Ectodermal cell (in vitro differentiated cells): ENCODE data around the gene ZMYND8.
"Not testable (repeated sequence)": the region's sequence is repeated elsewhere in the genome, so short reads cannot be mapped to it uniquely, and the experiment has no call there.

ENCODE experiments used
- H3K27ac ChIP-seq: 2 replicates; pipeline ENCODE4 v1.7.0; 2013; ENCODE audit warnings: mild to moderate bottlenecking, low read depth, low read length; ENCODE audit not compliant: insufficient read depth, poor library complexity, severe bottlenecking
- H3K27me3 ChIP-seq: 2 replicates; pipeline ENCODE4 v1.7.0; 2013; ENCODE audit warnings: mild to moderate bottlenecking, low read length; ENCODE audit not compliant: insufficient read depth, control insufficient read depth, poor library complexity, severe bottlenecking
- H3K36me3 ChIP-seq: one replicate; pipeline ENCODE4 v1.7.0; 2013; ENCODE audit warnings: low read length; ENCODE audit not compliant: control insufficient read depth, insufficient read depth
- H3K4me1 ChIP-seq: one replicate; pipeline ENCODE4 v1.7.0; 2013; ENCODE audit warnings: low read length; ENCODE audit not compliant: control insufficient read depth, insufficient read depth
- H3K4me3 ChIP-seq: 2 replicates; pipeline ENCODE4 v1.7.0; 2013; ENCODE audit warnings: low read depth, low read length, control low read depth; ENCODE audit not compliant: insufficient read depth
- H3K9me3 ChIP-seq: 2 replicates; pipeline ENCODE4 v1.7.0; 2013; ENCODE audit warnings: mild to moderate bottlenecking, low read length, moderate library complexity; ENCODE audit not compliant: control insufficient read depth
- WGBS, 2 experiments: methylation state at CpG; one replicate each; pipeline ENCODE4 v1.1.7; 2013; ENCODE audit warnings: missing lambda C conversion rate in 2 of 2; 5-methylcytosine and 5-hydroxymethylcytosine counted together

ZMYND8 gene

GRCh38 chr20:47389867-47390347 lies 33.4 kb upstream of the ZMYND8 start:
- no peaks in the 10 kb centered on the region for H3K4me1 ChIP-seq
- no peak overlapping the region for H3K27ac ChIP-seq
- H3K36me3 ChIP-seq, result no peaks in the 10 kb centered on the region
- H3K27me3 ChIP-seq, result no peaks in the 10 kb centered on the region
- no peaks in the 10 kb centered on the region for H3K9me3 ChIP-seq
- WGBS, 2 experiments, result 93 to 95% methylated on average over 6 of the region's 6 CpGs
- H3K4me3 ChIP-seq, result no peak overlapping the region

- not testable (repeated sequence) for H3K4me1 ChIP-seq, H3K36me3 ChIP-seq, H3K27me3 ChIP-seq, H3K4me3 ChIP-seq, H3K9me3 ChIP-seq, H3K27ac ChIP-seq
- WGBS, 2 experiments, result 92 to 94% methylated on average over 5 of the region's 5 CpGs
Observed at GRCh38 chr20:47385968-47386367, 29.5 kb upstream of the ZMYND8 start.

- Histone ChIP-seq H3K36me3 (no peaks in the 10 kb centered on the region), H3K4me3 (no peak overlapping the region), H3K27ac (no peak overlapping the region), H3K4me1 (no peaks in the 10 kb centered on the region), H3K27me3 (no peaks in the 10 kb centered on the region), H3K9me3 (no peaks in the 10 kb centered on the region)
- 90 to 91% methylated on average over 5 of the region's 5 CpGs for WGBS, 2 experiments
Observed at GRCh38 chr20:47382746-47383415, 26.4 kb upstream of the ZMYND8 start.

GRCh38 chr20:47380481-47380880 lies 24.0 kb upstream of the ZMYND8 start:
- no peak overlapping the region for H3K4me3 ChIP-seq

GRCh38 chr20:47379433-47380150 lies 23.1 kb upstream of the ZMYND8 start:
- Histone ChIP-seq H3K4me3 (no peak overlapping the region), H3K27me3 (no peaks in the 10 kb centered on the region), H3K27ac (no peak overlapping the region), H3K36me3 (no peaks in the 10 kb centered on the region), H3K9me3 (no peaks in the 10 kb centered on the region), H3K4me1 (no peaks in the 10 kb centered on the region)
- 93 to 94% methylated on average over 15 of the region's 15 CpGs for WGBS, 2 experiments

More at GRCh38 chr20:47380481-47380880, 24.0 kb upstream of the ZMYND8 start:
- Histone ChIP-seq H3K36me3 (no peaks in the 10 kb centered on the region), H3K27ac (no peak overlapping the region), H3K9me3 (no peaks in the 10 kb centered on the region), H3K4me1 (no peaks in the 10 kb centered on the region), H3K27me3 (no peaks in the 10 kb centered on the region)
- 94 to 97% methylated on average over 4 of the region's 4 CpGs for WGBS, 2 experiments

- H3K27ac ChIP-seq, result no peak overlapping the region
- WGBS, 2 experiments, result 87 to 91% methylated on average over 4 of the region's 4 CpGs
Observed at GRCh38 chr20:47377122-47377722, 20.7 kb upstream of the ZMYND8 start.

GRCh38 chr20:47376096-47376643 lies 19.7 kb upstream of the ZMYND8 start:
- H3K4me3 ChIP-seq, H3K27ac ChIP-seq, H3K36me3 ChIP-seq, H3K9me3 ChIP-seq, H3K4me1 ChIP-seq, H3K27me3 ChIP-seq: not testable (repeated sequence)
- WGBS, 2 experiments, result 89 to 92% methylated on average over 7 of the region's 7 CpGs

More at GRCh38 chr20:47377122-47377722, 20.7 kb upstream of the ZMYND8 start:
- no peaks in the 10 kb centered on the region for H3K36me3 ChIP-seq
- peaks cover 5% of the 10 kb centered on the region for H3K4me1 ChIP-seq
- no peak overlapping the region for H3K4me3 ChIP-seq
- no peaks in the 10 kb centered on the region for H3K27me3 ChIP-seq
- H3K9me3 ChIP-seq, result no peaks in the 10 kb centered on the region

- not testable (repeated sequence) for H3K4me3 ChIP-seq
Observed at GRCh38 chr20:47374121-47374520, 17.6 kb upstream of the ZMYND8 start.

GRCh38 chr20:47373206-47373733 lies 16.8 kb upstream of the ZMYND8 start:
- no peaks in the 10 kb centered on the region for H3K9me3 ChIP-seq
- no peaks in the 10 kb centered on the region for H3K36me3 ChIP-seq
- H3K27ac ChIP-seq, result no peak overlapping the region
- H3K4me3 ChIP-seq, result no peak overlapping the region
- no peaks in the 10 kb centered on the region for H3K27me3 ChIP-seq
- H3K4me1 ChIP-seq, result peaks cover 15% of the 10 kb centered on the region
- 96% methylated on average over 1 of the region's 2 CpGs for WGBS, 2 experiments

More at GRCh38 chr20:47374121-47374520, 17.6 kb upstream of the ZMYND8 start:
- WGBS, 2 experiments, result 92 to 95% methylated on average over 8 of the region's 8 CpGs
- H3K36me3 ChIP-seq, H3K27me3 ChIP-seq, H3K4me1 ChIP-seq, H3K27ac ChIP-seq, H3K9me3 ChIP-seq: not testable (repeated sequence)
